GM12892 (cell line): ENCODE data around the gene RPGR.

Experiments
- POLR2A ChIP-seq: IDR thresholded peaks from 2 replicates; pipeline ENCODE4 v1.6.1; 2011; ENCODE audit warnings: low read depth, low read length, control low read depth
- TAF1 ChIP-seq: IDR thresholded peaks from 2 replicates; pipeline ENCODE4 v1.6.1; 2011; ENCODE audit warnings: low read depth, mild to moderate bottlenecking, control low read depth, low read length, borderline replicate concordance

GRCh38 chrX:38224160-38224559 is 103.1 kb downstream of the RPGR start:
- TF ChIP-seq TAF1: no peak
- no peak for TF ChIP-seq POLR2A
